ENCODE data around the gene MTOR. TPM values are rescaled to one million over a fixed set of nuclear protein-coding genes. Genes with fewer than 3 reads are reported as not detected.

The MTOR gene
- total RNA-seq, 2 donors from 2014 or later, result 26.2 to 28.3 TPM

DNA sequence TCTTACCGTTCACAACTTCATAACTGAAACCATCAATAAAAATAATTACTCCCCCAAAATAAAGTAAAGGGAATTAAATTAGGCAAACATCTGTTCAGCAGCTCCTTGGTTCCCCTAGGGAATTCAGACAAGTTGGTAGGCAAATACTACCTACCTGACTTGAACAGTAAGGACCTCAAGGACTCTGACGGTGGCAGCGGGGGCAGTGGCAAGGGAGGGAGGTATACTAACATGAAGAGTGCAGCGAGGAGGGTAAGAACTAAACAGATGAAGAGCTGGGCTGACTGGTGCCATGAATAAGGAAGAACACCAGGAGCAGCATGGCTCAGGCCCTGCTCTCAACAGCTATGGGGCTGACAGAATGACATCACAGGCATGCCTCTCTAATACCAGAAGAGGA is 33.1 kb downstream of the MTOR start:
- no peak for TF ChIP-seq POLR2A (IDR thresholded peaks at IDR 0.05)
- TF ChIP-seq, protein P1, sequence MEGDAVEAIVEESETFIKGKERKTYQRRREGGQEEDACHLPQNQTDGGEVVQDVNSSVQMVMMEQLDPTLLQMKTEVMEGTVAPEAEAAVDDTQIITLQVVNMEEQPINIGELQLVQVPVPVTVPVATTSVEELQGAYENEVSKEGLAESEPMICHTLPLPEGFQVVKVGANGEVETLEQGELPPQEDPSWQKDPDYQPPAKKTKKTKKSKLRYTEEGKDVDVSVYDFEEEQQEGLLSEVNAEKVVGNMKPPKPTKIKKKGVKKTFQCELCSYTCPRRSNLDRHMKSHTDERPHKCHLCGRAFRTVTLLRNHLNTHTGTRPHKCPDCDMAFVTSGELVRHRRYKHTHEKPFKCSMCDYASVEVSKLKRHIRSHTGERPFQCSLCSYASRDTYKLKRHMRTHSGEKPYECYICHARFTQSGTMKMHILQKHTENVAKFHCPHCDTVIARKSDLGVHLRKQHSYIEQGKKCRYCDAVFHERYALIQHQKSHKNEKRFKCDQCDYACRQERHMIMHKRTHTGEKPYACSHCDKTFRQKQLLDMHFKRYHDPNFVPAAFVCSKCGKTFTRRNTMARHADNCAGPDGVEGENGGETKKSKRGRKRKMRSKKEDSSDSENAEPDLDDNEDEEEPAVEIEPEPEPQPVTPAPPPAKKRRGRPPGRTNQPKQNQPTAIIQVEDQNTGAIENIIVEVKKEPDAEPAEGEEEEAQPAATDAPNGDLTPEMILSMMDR (IDR thresholded peaks at IDR 0.05), result no peak
- H3K36me3 ChIP-seq (replicated peaks in 1 of 2; ENCODE audit: insufficient read depth in 1 of 2, low read depth in 2 of 2), result peaks cover 8 to 49% of the 10 kb centered on the region in 2 donors
- H3K27me3 ChIP-seq, result no peaks in the 10 kb centered on the region
- no peak overlapping the region for H3K4me3 ChIP-seq
- no peak for ATAC-seq
- 84 to 85% methylated on average over 4 of the region's 4 CpGs for WGBS, 2 donors
- no peak overlapping the region for H3K27ac ChIP-seq
- no peaks in the 10 kb centered on the region for H3K4me1 ChIP-seq
- H3K9me3 ChIP-seq, result no peaks in the 10 kb centered on the region
- DNase-seq, result no peak
- intact Hi-C loops (cut with DNase I), result no loop called here

DNA sequence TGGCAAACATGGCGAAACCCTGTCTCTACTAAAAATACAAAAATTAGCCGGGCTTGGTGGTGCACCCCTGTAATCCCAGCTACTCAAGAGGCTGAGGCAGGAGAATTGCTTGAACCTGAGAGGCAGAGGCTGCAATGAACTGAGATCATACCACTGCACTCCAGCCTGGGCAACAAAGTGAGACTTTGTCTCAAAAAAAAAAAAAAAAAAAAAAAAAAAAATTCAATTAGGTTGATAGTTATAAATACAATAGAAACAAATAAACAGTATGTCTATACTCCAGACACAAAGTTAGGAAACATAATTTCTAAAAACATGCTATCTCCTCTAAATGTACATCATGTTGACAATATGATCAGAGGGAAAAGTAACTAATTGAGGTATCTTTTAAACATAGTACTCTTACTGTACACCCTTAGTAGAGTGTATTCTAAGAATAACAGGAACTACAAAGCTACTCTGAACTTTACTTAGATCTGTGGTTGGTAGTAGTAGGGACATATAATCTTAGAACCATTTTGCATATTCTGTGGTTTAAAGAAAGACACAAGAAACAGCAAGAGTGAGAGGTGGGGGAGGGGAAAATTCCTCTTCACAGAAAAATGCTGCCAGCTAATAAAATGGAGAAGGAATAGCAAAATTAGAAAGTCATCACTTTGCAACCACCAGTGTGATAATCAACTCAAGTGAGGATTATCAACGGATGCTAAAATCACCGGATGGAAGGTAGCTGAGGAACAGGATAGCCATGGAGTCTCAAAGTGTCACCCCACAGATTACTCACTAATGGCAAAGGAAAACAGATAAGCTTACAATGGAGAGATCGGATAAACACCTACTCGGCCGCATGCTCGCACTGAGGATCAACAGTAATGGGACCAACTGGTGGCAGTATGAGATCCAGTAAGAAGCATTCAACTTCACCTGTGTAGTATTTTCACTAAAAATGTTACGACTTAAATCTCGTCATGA is 35.0 kb downstream of the MTOR start:
- H3K4me1 ChIP-seq, result no peaks in the 10 kb centered on the region
- H3K36me3 ChIP-seq (replicated peaks in 1 of 2; ENCODE audit: insufficient read depth in 1 of 2, low read depth in 2 of 2), result peaks cover 8 to 39% of the 10 kb centered on the region in 2 donors
- intact Hi-C loops (cut with DNase I), result no loop called here
- DNase-seq, result no peak
- no peak overlapping the region for H3K27ac ChIP-seq
- no peak overlapping the region for H3K4me3 ChIP-seq
- TF ChIP-seq, protein P1 (IDR thresholded peaks at IDR 0.05), result no peak
- no peak for TF ChIP-seq POLR2A (IDR thresholded peaks at IDR 0.05)
- ATAC-seq, result no peak
- H3K9me3 ChIP-seq, result no peaks in the 10 kb centered on the region
- 87% methylated on average over 10 of the region's 10 CpGs for WGBS, 2 donors
- no peaks in the 10 kb centered on the region for H3K27me3 ChIP-seq

DNA sequence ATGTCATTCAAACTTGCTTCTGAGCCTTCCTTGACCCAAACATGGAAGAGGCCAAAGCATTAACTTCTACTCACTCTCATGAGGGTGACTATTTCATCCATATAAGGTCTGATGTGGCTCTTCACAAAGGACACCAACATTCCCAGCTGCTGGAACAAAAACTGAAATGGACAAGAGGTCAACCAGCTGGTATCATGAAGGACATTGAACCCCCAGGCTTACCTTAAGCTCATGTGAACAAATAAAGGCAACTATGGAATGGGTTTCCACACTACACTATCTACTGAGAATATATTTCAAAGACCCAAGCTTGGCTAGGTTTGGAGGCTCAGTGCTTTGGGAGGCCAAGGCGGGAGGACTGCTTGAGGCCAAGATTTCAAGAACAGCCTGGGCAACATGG is 46.3 kb downstream of the MTOR start:
- H3K4me3 ChIP-seq, result no peak overlapping the region
- H3K27ac ChIP-seq, result no peak overlapping the region
- H3K9me3 ChIP-seq, result no peaks in the 10 kb centered on the region
- H3K4me1 ChIP-seq, result no peaks in the 10 kb centered on the region
- DNase-seq, result no peak
- ATAC-seq, result no peak
- intact Hi-C loops (cut with DNase I), result no loop called here
- TF ChIP-seq, protein P1 (IDR thresholded peaks at IDR 0.05), result no peak
- no peak for TF ChIP-seq POLR2A (IDR thresholded peaks at IDR 0.05)
- peaks cover 9 to 20% of the 10 kb centered on the region in 2 donors for H3K36me3 ChIP-seq (replicated peaks in 1 of 2; ENCODE audit: insufficient read depth in 1 of 2, low read depth in 2 of 2)
- no peaks in the 10 kb centered on the region for H3K27me3 ChIP-seq
- 94 to 100% methylated on average over 1 of the region's 1 CpG for WGBS, 2 donors

DNA sequence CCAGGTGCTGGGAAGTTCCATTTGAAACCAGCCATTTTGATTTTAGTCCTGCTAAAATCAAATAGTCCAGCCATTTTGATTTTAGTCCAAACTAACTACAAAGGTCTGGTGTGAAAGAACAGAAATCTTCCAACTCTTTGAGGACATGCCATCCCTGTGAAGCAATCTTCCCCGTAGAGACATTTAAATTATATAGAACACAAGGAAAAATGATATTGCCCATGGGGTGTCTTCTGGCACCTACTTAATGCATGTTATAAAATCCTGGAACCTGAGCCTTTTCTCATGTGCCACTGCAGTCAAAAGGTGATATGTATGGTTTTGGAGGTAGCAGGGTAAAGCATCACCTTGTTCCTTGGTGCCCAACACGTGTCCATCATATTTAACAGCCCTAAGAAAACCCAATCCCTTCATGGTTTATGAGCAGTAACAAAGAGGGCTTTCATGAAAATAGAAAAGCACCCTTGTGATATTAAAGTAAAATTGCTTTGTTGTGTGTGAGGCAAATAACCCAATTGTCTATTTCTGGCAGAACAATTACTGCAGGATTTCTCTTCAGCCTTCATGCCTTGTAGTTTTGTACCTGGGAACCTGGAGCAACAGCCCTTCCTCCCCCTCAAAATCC is 46.9 kb downstream of the MTOR start:
- WGBS, 2 donors, result 78 to 81% methylated on average over 2 of the region's 2 CpGs
- peaks cover 9 to 21% of the 10 kb centered on the region in 2 donors for H3K36me3 ChIP-seq (replicated peaks in 1 of 2; ENCODE audit: insufficient read depth in 1 of 2, low read depth in 2 of 2)
- no peak for ATAC-seq
- no peaks in the 10 kb centered on the region for H3K4me1 ChIP-seq
- TF ChIP-seq, protein P1 (IDR thresholded peaks at IDR 0.05), result no peak
- no peak for TF ChIP-seq POLR2A (IDR thresholded peaks at IDR 0.05)
- no peak for DNase-seq
- H3K27me3 ChIP-seq, result no peaks in the 10 kb centered on the region
- intact Hi-C loops (cut with DNase I), result no loop called here
- H3K9me3 ChIP-seq, result no peaks in the 10 kb centered on the region
- no peak overlapping the region for H3K27ac ChIP-seq
- no peak overlapping the region for H3K4me3 ChIP-seq
